GM12865 (cell line): ENCODE results near the gene FOLR2.

Source experiments
- DNase-seq: peaks from one replicate; pipeline ENCODE4 v3.0.0; 2010; ENCODE audit warnings: low read depth
- H3K4me3 ChIP-seq: 2 replicates; pipeline ENCODE4 v1.5.1; 2011; ENCODE audit warnings: mild to moderate bottlenecking, low read depth, low read length, control low read depth
- CTCF ChIP-seq: IDR thresholded peaks from 2 replicates; pipeline ENCODE4 v1.5.1; 2011; ENCODE audit warnings: low read length, control low read depth, low read depth, inconsistent platforms; ENCODE audit not compliant: insufficient read depth; ENCODE audit errors: missing control alignments

The FOLR2 gene

DNA sequence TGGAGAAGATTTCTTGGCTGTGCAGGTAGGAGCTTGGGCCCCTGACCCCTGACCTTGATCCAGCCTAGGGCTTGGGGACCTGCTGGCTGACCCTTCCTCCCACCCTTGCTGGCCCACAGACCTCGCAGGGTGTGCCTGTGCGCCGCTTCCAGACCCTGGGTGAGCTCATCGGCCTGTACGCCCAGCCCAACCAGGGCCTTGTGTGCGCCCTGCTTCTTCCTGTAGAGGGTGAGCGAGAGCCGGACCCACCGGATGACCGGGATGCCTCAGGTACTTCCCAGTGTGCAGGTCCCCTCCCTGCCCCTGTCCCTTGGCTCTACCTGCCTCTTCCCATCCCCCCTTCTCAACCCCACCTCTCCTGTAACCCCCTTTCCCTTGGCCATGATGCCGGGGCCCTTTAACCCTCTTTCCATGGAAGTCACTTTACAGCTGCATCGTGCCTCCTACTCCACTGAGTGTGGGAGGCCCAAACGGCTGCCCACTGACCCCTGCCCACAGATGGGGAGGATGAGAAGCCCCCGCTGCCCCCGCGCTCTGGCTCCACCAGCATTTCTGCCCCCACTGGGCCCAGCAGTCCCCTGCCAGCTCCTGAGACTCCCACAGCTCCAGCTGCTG, 11.7 kb downstream of the FOLR2 start:
- no peak for DNase-seq
- H3K4me3 ChIP-seq: no peak overlapping the region
- no peak for TF ChIP-seq CTCF

GRCh38 chr11:72228844-72229231, 12.2 kb downstream of the FOLR2 start:
- no peak for DNase-seq
- no peak overlapping the region for H3K4me3 ChIP-seq
- TF ChIP-seq CTCF: no peak

- DNase-seq: no peak
- no peak overlapping the region for H3K4me3 ChIP-seq
These were observed 12.8 kb downstream of the FOLR2 start for GRCh38 chr11:72229336-72229924.

GRCh38 chr11:72229925-72230763, 13.6 kb downstream of the FOLR2 start:
- TF ChIP-seq CTCF: no peak
- H3K4me3 ChIP-seq: no peak overlapping the region
- DNase-seq: no peak

More at GRCh38 chr11:72229336-72229924, 12.8 kb downstream of the FOLR2 start:
- TF ChIP-seq CTCF: no peak

DNA sequence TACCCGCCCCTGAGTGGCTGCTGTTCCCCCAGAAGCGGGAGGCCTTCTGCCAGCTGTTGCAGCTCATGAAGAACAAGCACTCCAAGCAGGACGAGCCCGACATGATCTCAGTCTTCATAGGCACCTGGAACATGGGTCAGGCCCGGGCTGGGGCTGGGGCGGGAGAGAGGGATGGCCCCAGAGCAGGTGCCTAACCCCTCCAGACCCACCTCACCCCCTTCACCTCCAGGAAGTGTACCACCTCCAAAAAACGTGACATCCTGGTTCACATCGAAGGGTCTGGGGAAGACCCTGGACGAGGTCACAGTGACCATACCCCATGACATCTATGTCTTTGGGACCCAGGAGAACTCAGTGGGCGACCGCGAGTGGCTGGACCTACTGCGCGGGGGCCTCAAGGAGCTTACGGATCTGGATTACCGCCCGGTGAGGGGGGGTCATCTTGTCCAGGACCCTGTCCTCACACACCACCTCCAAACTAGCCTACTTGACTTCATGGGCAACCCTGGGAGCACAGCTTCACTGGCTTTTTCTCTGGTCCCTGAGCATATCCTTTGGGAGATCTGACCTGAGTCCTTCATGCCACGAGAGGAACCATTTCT, 14.3 kb downstream of the FOLR2 start:
- DNase-seq: no peak
- no peak overlapping the region for H3K4me3 ChIP-seq
- no peak for TF ChIP-seq CTCF

DNA sequence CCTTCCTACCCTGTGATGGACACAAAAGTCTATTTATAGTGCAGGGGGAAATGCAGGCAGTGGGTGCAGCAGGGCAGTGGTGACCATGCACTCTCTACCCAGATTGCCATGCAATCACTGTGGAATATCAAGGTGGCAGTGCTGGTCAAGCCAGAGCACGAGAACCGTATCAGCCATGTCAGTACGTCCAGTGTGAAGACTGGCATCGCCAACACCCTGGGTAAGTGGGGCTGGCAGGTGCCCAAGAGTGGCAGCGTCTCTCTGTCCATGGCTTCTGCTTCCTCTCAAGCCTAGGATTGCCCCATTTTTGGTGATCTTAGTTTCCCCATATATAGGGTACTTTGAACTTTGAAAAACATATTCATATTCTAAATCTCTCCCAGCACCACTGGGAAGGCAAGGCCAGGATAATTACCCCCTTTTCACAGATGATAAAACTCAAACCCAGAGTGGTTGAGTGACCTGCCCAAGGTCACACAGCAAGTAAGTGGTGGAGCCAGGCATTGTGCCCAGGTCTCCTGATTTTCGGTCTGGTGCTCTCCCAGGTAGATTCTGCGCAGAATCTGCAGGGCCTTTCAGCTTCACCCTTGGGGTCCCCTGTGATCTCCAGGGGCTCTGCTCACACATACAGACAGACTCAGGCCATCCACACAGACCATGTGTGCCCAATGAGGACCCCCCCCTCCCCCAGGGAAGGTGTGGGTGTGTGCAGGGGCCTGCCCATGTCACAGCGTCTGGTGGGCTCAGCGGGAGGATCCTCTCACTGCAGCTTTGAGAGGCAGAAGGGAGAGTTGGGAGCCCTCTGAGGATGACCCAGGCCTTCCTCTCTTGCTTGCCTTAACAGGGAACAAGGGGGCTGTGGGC, 15.0 kb downstream of the FOLR2 start:
- no peak for DNase-seq
- TF ChIP-seq CTCF: no peak
- H3K4me3 ChIP-seq: no peak overlapping the region
